SK-N-SH (cell line): ENCODE data around the gene UBD. TPM values are rescaled to one million over a fixed set of nuclear protein-coding genes. Genes with fewer than 3 reads are reported as not detected.

Experiments
- CTCF ChIA-PET: fragments of 300-600, 350-600 bp; formaldehyde crosslinking; extraction: SDS; loops from one replicate; lab custom pipeline; 2021; lab: Yijun Ruan, JAX
- POLR2A ChIA-PET: fragments of 350-600 bp; sonication (Branson Sonifier 250); formaldehyde crosslinking; extraction: SDS; loops from one replicate; lab custom pipeline; 2020; ENCODE audit warnings: antibody characterized with exemption, inconsistent platforms; lab: Yijun Ruan, JAX
- DNase-seq: peaks from one replicate; pipeline ENCODE4 v3.0.0; 2012
- H2AFZ ChIP-seq: fragments of 200-600 bp; sonication (generic); 2 replicates; pipeline ENCODE4 v1.8.1; 2016; ENCODE audit warnings: antibody characterized with exemption, mild to moderate bottlenecking, low read depth
- H3F3A ChIP-seq: fragments of 200-600 bp; sonication (generic); replicated peaks from 2 replicates; pipeline ENCODE3; 2016; ENCODE audit warnings: antibody characterized with exemption, mild to moderate bottlenecking; ENCODE audit not compliant: insufficient read depth
- H3K27ac ChIP-seq, 2 experiments: fragments of 200-500 bp in 1 of 2; fragments of 200-600 bp in 1 of 2; sonication (Bioruptor generic) in 1 of 2; sonication (generic), shearing (Covaris generic) in 1 of 2; 2 replicates each; pipeline versions ENCODE4 v1.5.1 to v1.6.1; 2014 to 2016; ENCODE audit warnings: low read depth in 2 of 2, inconsistent platforms in 1 of 2, low read length in 1 of 2, mild to moderate bottlenecking in 1 of 2, mixed read lengths in 1 of 2
- H3K27me3 ChIP-seq: fragments of 200-600 bp; sonication (generic), shearing (Covaris generic); 2 replicates; pipeline ENCODE4 v1.6.1; 2016; ENCODE audit warnings: mixed run types; ENCODE audit not compliant: insufficient read depth
- H3K36me3 ChIP-seq, 2 experiments: fragments of 200-500 bp in 1 of 2; fragments of 200-600 bp in 1 of 2; sonication (Bioruptor generic) in 1 of 2; sonication (generic) in 1 of 2; replicated peaks in 1 of 2; 2 replicates each; pipeline versions ENCODE3 to v1.5.1; 2014 to 2016; ENCODE audit warnings: low read length in 1 of 2, mild to moderate bottlenecking in 1 of 2; ENCODE audit not compliant: insufficient read depth in 2 of 2, control insufficient read depth in 1 of 2
- H3K4me1 ChIP-seq, 2 experiments: fragments of 200-500 bp in 1 of 2; fragments of 200-600 bp in 1 of 2; sonication (Bioruptor generic) in 1 of 2; sonication (generic), shearing (Covaris generic) in 1 of 2; 2 replicates each; pipeline versions ENCODE4 v1.5.1 to v1.6.1; 2014 to 2016; ENCODE audit warnings: low read depth in 1 of 2, low read length in 1 of 2, mixed run types in 1 of 2; ENCODE audit not compliant: insufficient read depth in 2 of 2, control insufficient read depth in 1 of 2
- H3K4me2 ChIP-seq: fragments of 200-600 bp; sonication (generic), shearing (Covaris generic); 2 replicates; pipeline ENCODE4 v1.6.1; 2017; ENCODE audit warnings: mixed run types
- H3K4me3 ChIP-seq, 2 experiments: fragments of 200-500 bp in 1 of 2; fragments of 200-600 bp in 1 of 2; sonication (Bioruptor generic) in 1 of 2; sonication (generic), shearing (Covaris generic) in 1 of 2; 2 replicates each; pipeline versions ENCODE4 v1.5.1 to v1.8.1; 2014 to 2016; ENCODE audit warnings: low read depth in 2 of 2, inconsistent platforms in 1 of 2, low read length in 1 of 2, mild to moderate bottlenecking in 1 of 2, mixed read lengths in 1 of 2, moderate library complexity in 1 of 2
- H3K79me2 ChIP-seq: fragments of 200-600 bp; sonication (generic); 2 replicates; pipeline ENCODE4 v1.8.1; 2017; ENCODE audit warnings: mild to moderate bottlenecking; ENCODE audit not compliant: insufficient read depth
- H3K9ac ChIP-seq: fragments of 200-600 bp; sonication (generic); 2 replicates; pipeline ENCODE4 v1.6.1; 2017; ENCODE audit warnings: mixed run types
- H3K9me2 ChIP-seq: fragments of 200-600 bp; sonication (generic); 2 replicates; pipeline ENCODE4 v1.6.1; 2017; ENCODE audit warnings: mixed run types
- H3K9me3 ChIP-seq: fragments of 200-600 bp; sonication (generic); 2 replicates; pipeline ENCODE4 v1.6.1; 2017; ENCODE audit warnings: mixed run types, mild to moderate bottlenecking, moderate library complexity
- H4K20me1 ChIP-seq: fragments of 200-600 bp; sonication (generic); 2 replicates; pipeline ENCODE4 v1.6.1; 2017; ENCODE audit warnings: mild to moderate bottlenecking, mixed run types; ENCODE audit not compliant: insufficient read depth
- CHD2 ChIP-seq: fragments of 150-350 bp; IDR thresholded peaks from 2 replicates; pipeline ENCODE4 v1.6.1; 2018; ENCODE audit warnings: low read length; ENCODE audit not compliant: partially characterized antibody
- EP300 ChIP-seq, 2 experiments: IDR thresholded peaks; 2 replicates each; pipeline versions ENCODE4 v1.4.0 to v1.6.1; 2012; ENCODE audit warnings: borderline replicate concordance in 1 of 2, low read depth in 1 of 2, low read length in 1 of 2
- EZH2phosphoT487 ChIP-seq: fragments of 200-600 bp; sonication (generic); IDR thresholded peaks from 2 replicates; pipeline ENCODE4 v1.6.1; 2017; ENCODE audit warnings: low read depth, mixed run types, mild to moderate bottlenecking, antibody characterized with exemption, moderate library complexity, borderline replicate concordance
- FOXM1 ChIP-seq: IDR thresholded peaks from 2 replicates; pipeline ENCODE4 v1.4.0; 2012; ENCODE audit warnings: low read depth, mild to moderate bottlenecking
- GATA2 ChIP-seq: sonication (generic); formaldehyde crosslinking; IDR thresholded peaks from 2 replicates; pipeline ENCODE4 v1.5.0; 2020; ENCODE audit warnings: mild to moderate bottlenecking, missing genetic modification reagents
- MXI1 ChIP-seq: IDR thresholded peaks from 2 replicates; pipeline ENCODE4 v1.6.1; 2012; ENCODE audit warnings: mild to moderate bottlenecking, low read depth, low read length, improper control_type of control experiment
- NFIC ChIP-seq: IDR thresholded peaks from 2 replicates; pipeline ENCODE4 v1.4.0; 2012; ENCODE audit warnings: borderline replicate concordance
- POLR2AphosphoS5 ChIP-seq: IDR thresholded peaks from 2 replicates; pipeline ENCODE4 v1.6.1; 2012; ENCODE audit warnings: low read depth, low read length
- RAD21 ChIP-seq: IDR thresholded peaks from 2 replicates; pipeline ENCODE4 v1.6.1; 2012; ENCODE audit warnings: mild to moderate bottlenecking, low read length
- RCOR1 ChIP-seq: fragments of 150-350 bp; IDR thresholded peaks from 2 replicates; pipeline ENCODE4 v1.6.1; 2017; ENCODE audit warnings: antibody characterized with exemption, low read length
- SMC3 ChIP-seq: IDR thresholded peaks from 2 replicates; pipeline ENCODE4 v1.6.1; 2012; ENCODE audit warnings: low read depth, low read length, improper control_type of control experiment
- TEAD4 ChIP-seq: IDR thresholded peaks from 2 replicates; pipeline ENCODE4 v1.4.0; 2012; ENCODE audit warnings: mild to moderate bottlenecking, borderline replicate concordance; ENCODE audit not compliant: insufficient read depth
- YY1 ChIP-seq: IDR thresholded peaks from 2 replicates; pipeline ENCODE4 v1.4.0; 2012; ENCODE audit warnings: low read depth, mild to moderate bottlenecking
- ZBTB33 ChIP-seq: IDR thresholded peaks from 2 replicates; pipeline ENCODE4 v1.4.0; 2012; ENCODE audit warnings: low read depth, borderline replicate concordance
- WGBS: methylation state at CpG from one replicate; pipeline ENCODE4 v1.1.6; 2017; ENCODE audit warnings: low lambda C conversion rate; 5-methylcytosine and 5-hydroxymethylcytosine counted together
- polyA plus RNA-seq, 3 experiments: library from polyadenylated mRNA; depleted of rRNA; stranded (reverse); fragments of >200 nt; gene quantifications; 2 replicates each; pipeline ENCODE4 v1.2.3, GENCODE V29; 2012
- TF ChIP-seq, protein P1 (sequence below): fragments of 150-350 bp; IDR thresholded peaks from 2 replicates; pipeline ENCODE4 v1.6.1; 2016; ENCODE audit warnings: mild to moderate bottlenecking, low read depth, low read length
- TF ChIP-seq, protein P2 (sequence below): IDR thresholded peaks from 2 replicates; pipeline ENCODE4 v1.4.0; 2012; ENCODE audit warnings: low read depth, borderline replicate concordance
- TF ChIP-seq, protein P3 (sequence below): IDR thresholded peaks from 2 replicates; pipeline ENCODE4 v1.4.0; 2012; ENCODE audit warnings: low read depth
- TF ChIP-seq, protein P4 (sequence below): IDR thresholded peaks from 2 replicates; pipeline ENCODE4; 2012

UBD gene
- polyA plus RNA-seq, 1 of the 3 experiments (the other 2 are of a cell fraction): not detected

GRCh38 chr6:29566856-29567255 is 7.3 kb upstream of the UBD start:
- Histone ChIP-seq H3K4me1 (no peaks in the 10 kb centered on the region), H2AFZ (no peak overlapping the region)
- CTCF ChIA-PET: no interaction called here

More at GRCh38 chr6:29566856-29567255, 7.3 kb upstream of the UBD start:
- H3K9me2 ChIP-seq: no peaks in the 10 kb centered on the region
- TF ChIP-seq TEAD4 (no peak), RCOR1 (no peak), RAD21 (no peak), EP300 (IDR thresholded peaks at IDR 0.05; ENCODE audit: borderline replicate concordance in 1 of 2, low read depth in 1 of 2, low read length in 1 of 2) (no peak), MXI1 (no peak), FOXM1 (no peak), POLR2AphosphoS5 (no peak), NFIC (no peak), EZH2phosphoT487 (no peak), ZBTB33 (no peak), CHD2 (no peak), SMC3 (no peak), GATA2 (no peak), YY1 (no peak)
- TF ChIP-seq, protein P1, sequence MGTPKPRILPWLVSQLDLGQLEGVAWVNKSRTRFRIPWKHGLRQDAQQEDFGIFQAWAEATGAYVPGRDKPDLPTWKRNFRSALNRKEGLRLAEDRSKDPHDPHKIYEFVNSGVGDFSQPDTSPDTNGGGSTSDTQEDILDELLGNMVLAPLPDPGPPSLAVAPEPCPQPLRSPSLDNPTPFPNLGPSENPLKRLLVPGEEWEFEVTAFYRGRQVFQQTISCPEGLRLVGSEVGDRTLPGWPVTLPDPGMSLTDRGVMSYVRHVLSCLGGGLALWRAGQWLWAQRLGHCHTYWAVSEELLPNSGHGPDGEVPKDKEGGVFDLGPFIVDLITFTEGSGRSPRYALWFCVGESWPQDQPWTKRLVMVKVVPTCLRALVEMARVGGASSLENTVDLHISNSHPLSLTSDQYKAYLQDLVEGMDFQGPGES: no peak
- TF ChIP-seq, protein P2, sequence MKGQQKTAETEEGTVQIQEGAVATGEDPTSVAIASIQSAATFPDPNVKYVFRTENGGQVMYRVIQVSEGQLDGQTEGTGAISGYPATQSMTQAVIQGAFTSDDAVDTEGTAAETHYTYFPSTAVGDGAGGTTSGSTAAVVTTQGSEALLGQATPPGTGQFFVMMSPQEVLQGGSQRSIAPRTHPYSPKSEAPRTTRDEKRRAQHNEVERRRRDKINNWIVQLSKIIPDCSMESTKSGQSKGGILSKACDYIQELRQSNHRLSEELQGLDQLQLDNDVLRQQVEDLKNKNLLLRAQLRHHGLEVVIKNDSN: no peak
- TF ChIP-seq, protein P3, sequence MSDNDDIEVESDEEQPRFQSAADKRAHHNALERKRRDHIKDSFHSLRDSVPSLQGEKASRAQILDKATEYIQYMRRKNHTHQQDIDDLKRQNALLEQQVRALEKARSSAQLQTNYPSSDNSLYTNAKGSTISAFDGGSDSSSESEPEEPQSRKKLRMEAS: no peak
- TF ChIP-seq, protein P4, sequence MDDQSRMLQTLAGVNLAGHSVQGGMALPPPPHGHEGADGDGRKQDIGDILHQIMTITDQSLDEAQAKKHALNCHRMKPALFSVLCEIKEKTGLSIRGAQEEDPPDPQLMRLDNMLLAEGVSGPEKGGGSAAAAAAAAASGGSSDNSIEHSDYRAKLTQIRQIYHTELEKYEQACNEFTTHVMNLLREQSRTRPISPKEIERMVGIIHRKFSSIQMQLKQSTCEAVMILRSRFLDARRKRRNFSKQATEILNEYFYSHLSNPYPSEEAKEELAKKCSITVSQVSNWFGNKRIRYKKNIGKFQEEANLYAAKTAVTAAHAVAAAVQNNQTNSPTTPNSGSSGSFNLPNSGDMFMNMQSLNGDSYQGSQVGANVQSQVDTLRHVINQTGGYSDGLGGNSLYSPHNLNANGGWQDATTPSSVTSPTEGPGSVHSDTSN: no peak
- TF ChIP-seq, all 33 proteins: peak for 0
- Histone ChIP-seq H3K9ac (no peak overlapping the region), H4K20me1 (no peaks in the 10 kb centered on the region), H3K79me2 (no peaks in the 10 kb centered on the region), H3K4me2 (no peak overlapping the region), H3K4me3 (no peak overlapping the region), H3K9me3 (no peaks in the 10 kb centered on the region), H3F3A (no peaks in the 10 kb centered on the region), H3K36me3 (no peaks in the 10 kb centered on the region), H3K27me3 (peaks cover 45% of the 10 kb centered on the region; the same call in 1 of the 2 replicates), H3K27ac (no peak overlapping the region)
- 1% methylated on average over 5 of the region's 5 CpGs for WGBS
- no peak for DNase-seq
- POLR2A ChIA-PET: no interaction called here
